BLaER1 treated with 17β-estradiol and CSF1 and Interleukin-3, amounts not matched to agents 10 nM and 100 nM (cell line): ENCODE results near the gene ZBTB18.

ENCODE experiments used
- H3K27ac ChIP-seq, 11 experiments: shearing (Covaris generic); formaldehyde crosslinking; 2 replicates each; pipeline ENCODE4 v1.8.1; 2022
- H3K27me3 ChIP-seq, 11 experiments: shearing (Covaris generic); formaldehyde crosslinking; 2 replicates each; pipeline ENCODE4 v1.8.1; 2022
- H3K36me3 ChIP-seq, 11 experiments: shearing (Covaris generic); formaldehyde crosslinking; 2 replicates each; pipeline ENCODE4 v1.8.1; 2022
- H3K4me1 ChIP-seq, 10 experiments: shearing (Covaris generic); formaldehyde crosslinking; 2 replicates each; pipeline ENCODE4 v1.8.1; 2022
- H3K4me2 ChIP-seq, 11 experiments: shearing (Covaris generic); formaldehyde crosslinking; 2 replicates each; pipeline ENCODE4 v1.8.1; 2022
- H3K4me3 ChIP-seq, 10 experiments: shearing (Covaris generic); formaldehyde crosslinking; 2 replicates each; pipeline ENCODE4 v1.8.1; 2022
- H3K9ac ChIP-seq, 11 experiments: shearing (Covaris generic); formaldehyde crosslinking; 2 replicates each; pipeline ENCODE4 v1.8.1; 2022
- H3K9me3 ChIP-seq, 11 experiments: shearing (Covaris generic); formaldehyde crosslinking; replicated peaks in 1 of 11; 2 replicates each; pipeline ENCODE4 v1.8.1; 2022
- H4K20me1 ChIP-seq, 11 experiments: shearing (Covaris generic); formaldehyde crosslinking; 2 replicates each; pipeline ENCODE4 v1.8.1; 2022
- Cebpa-rat ChIP-seq, 11 experiments: shearing (Covaris generic); IDR thresholded peaks; 2 replicates each; pipeline ENCODE4 v1.8.1; 2022

ZBTB18 gene

DNA sequence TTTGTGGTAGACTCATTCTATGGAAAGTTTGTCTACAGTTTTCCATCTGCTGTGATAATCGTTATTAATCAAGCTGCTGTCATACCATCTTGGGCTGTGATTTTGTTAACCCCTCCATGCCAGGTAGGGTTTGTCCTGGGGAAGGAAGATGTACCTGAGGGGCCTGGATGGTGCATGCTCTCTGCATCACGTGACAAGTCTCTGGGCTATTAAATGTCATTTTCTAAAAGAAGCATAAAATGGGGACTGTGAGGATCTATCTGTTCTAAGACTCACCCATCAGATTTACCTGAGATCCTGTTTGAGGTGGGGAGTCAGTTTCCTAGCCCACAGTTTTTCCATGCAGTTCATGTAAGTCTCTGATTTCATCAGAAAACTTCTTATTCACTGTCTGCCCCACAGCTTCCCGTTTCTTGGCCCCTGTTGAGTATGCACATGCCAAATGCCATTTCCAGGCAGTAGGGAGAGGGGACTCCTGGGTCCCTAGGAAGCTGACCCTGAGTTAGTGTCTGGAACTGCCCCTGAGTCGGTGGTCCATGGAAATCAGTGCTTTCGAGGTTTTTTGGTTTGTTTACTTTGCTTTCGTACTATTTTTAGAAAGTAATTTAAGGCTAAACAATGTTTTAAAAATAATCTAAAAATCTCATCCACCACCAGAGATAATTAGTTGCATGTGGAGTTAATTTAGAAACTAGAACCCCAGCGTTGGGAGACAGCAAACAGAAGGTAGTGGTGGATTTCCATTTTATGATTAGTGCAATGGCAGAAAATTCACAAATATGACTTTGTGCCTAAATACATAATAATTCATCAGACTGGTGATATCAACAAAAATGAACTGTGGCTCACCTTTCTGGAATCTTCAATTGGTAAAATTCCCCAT lies 46.7 kb downstream of the ZBTB18 start:
- Histone ChIP-seq H3K27ac (no peak overlapping the region), H3K4me3 (no peak overlapping the region), H3K4me2 (peak overlapping the region in 1 of 11 experiments; percentile 21; a peak in 1 of 22 replicates), H3K27me3 (no peaks in the 10 kb centered on the region), H3K4me1 (peaks cover 8 to 47% (median 28%) of the 10 kb centered on the region in 10 experiments; a peak in 17 of 20 replicates), H4K20me1 (no peaks in the 10 kb centered on the region), H3K36me3 (no peaks in the 10 kb centered on the region), H3K9me3 (peaks cover 0 to 8% (median 0%) of the 10 kb centered on the region in 11 experiments; a peak in 2 of 22 replicates), H3K9ac (no peak overlapping the region)
- no peak for TF ChIP-seq Cebpa-rat (IDR thresholded peaks at IDR 0.05)

DNA sequence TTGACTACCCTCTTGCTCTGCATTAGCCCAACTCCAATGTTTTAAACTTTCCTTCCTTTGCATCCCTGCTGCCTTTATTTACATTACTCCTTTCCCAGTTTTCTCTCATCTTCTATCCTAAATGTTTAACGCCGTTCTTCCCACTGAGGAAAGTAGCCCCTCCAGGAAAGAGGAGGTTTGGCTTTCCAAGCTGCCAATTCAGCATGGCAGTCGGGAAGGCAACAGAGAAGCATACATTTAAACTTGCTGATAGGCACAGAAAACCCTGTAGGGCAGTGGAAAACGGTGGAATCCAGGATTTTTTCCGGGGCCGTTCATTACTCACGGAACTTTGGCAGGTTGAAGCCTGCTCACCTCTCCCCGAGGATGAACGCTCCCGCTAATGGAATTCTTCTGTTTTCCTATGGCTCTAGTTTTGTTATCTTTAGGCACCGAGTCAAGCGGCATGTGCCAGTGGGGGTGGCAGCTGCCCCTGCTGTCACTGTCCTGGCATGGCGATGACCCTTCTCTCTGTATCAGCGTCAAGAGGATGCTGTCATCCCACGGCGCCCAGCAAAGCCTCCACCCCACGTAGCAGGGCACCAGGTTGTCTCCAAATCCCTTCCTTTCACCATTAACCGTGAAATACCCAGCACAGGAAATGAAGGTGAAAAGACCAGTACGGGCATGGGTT lies 48.3 kb downstream of the ZBTB18 start:
- Histone ChIP-seq H3K9ac (no peak overlapping the region), H3K4me1 (peaks cover 8 to 51% (median 32%) of the 10 kb centered on the region in 10 experiments; a peak in 17 of 20 replicates), H3K4me2 (peak overlapping the region in 4 of 11 experiments; percentile 13 to 71 (median 34); a peak in 5 of 22 replicates), H3K27ac (no peak overlapping the region), H3K4me3 (no peak overlapping the region), H3K27me3 (no peaks in the 10 kb centered on the region), H3K36me3 (no peaks in the 10 kb centered on the region), H4K20me1 (no peaks in the 10 kb centered on the region), H3K9me3 (peaks cover 0 to 8% (median 0%) of the 10 kb centered on the region in 11 experiments; a peak in 2 of 22 replicates)
- no peak for TF ChIP-seq Cebpa-rat (IDR thresholded peaks at IDR 0.05)

DNA sequence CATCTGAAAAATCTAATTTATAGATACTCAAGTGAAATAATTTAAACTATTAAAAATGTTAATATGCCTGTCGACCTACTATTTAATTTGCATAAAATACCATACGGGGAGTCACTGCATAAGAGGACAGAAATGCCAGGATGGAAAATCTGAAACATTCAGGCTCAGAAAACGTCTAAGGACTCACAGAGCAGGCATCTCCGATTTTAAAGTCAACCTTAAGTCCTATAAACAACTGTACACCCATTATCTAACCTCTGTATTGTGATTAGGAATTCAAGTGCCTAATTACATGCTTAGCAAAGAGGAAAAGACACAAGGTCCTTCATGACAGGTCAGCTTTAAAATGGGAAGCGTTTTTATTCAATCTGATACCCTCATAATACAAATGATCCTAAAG lies 49.2 kb downstream of the ZBTB18 start:
- Histone ChIP-seq H3K9ac (no peak overlapping the region), H3K27me3 (no peaks in the 10 kb centered on the region), H3K4me1 (peaks cover 8 to 53% (median 34%) of the 10 kb centered on the region in 10 experiments; a peak in 17 of 20 replicates), H3K4me2 (peak overlapping the region; percentile 2 to 82 (median 71); a peak in 20 of 22 replicates), H3K4me3 (no peak overlapping the region), H3K9me3 (peaks cover 0 to 8% (median 0%) of the 10 kb centered on the region in 11 experiments; a peak in 2 of 22 replicates), H3K27ac (no peak overlapping the region), H4K20me1 (no peaks in the 10 kb centered on the region), H3K36me3 (no peaks in the 10 kb centered on the region)
- TF ChIP-seq Cebpa-rat (IDR thresholded peaks at IDR 0.05) = no peak

DNA sequence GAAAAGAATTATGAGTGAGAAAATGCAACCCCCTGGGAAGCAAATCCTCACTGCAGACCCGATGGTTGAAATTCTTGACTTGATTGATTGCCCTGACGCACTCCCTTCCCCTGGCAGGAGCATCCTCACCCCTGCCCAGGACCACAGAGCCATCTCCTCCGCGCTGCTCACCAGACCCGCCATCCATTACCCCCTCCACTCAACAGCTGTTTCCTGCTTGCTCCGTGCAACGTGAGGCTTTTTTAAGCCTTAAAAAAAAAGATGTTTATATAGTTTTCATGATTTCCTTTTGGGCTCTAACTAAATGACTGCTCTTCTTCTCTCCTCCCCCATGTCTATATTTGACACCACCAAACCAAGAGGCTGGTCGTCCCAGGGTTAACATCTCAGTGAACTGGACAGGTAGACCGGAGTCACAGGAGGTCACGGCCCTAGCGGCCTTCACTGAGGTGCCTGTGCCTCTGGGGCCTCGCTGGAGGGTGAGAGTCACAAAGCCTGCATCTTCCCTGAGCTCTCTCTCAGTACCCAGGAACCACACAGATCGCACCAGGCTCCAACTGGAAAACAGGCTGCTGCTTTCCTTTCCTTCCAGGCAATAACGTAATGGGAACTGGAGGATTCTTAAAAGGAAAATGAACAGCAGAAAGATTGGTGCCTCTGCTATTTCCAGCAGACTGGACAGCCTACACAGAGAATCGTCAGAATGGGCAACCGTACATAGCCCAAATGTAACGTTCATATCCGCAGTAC lies 49.8 kb downstream of the ZBTB18 start:
- Histone ChIP-seq H3K36me3 (no peaks in the 10 kb centered on the region), H3K9me3 (peaks cover 0 to 8% (median 0%) of the 10 kb centered on the region in 11 experiments; a peak in 2 of 22 replicates), H3K4me2 (peak overlapping the region; percentile 2 to 82 (median 71); a peak in 21 of 22 replicates), H3K9ac (peak overlapping the region in 1 of 11 experiments; percentile 52; a peak in 1 of 22 replicates), H4K20me1 (no peaks in the 10 kb centered on the region), H3K27me3 (no peaks in the 10 kb centered on the region), H3K27ac (peak overlapping the region in 1 of 11 experiments; percentile 25; a peak in 4 of 22 replicates), H3K4me1 (peaks cover 8 to 53% (median 34%) of the 10 kb centered on the region in 10 experiments; a peak in 17 of 20 replicates), H3K4me3 (no peak overlapping the region)
- no peak for TF ChIP-seq Cebpa-rat (IDR thresholded peaks at IDR 0.05)

DNA sequence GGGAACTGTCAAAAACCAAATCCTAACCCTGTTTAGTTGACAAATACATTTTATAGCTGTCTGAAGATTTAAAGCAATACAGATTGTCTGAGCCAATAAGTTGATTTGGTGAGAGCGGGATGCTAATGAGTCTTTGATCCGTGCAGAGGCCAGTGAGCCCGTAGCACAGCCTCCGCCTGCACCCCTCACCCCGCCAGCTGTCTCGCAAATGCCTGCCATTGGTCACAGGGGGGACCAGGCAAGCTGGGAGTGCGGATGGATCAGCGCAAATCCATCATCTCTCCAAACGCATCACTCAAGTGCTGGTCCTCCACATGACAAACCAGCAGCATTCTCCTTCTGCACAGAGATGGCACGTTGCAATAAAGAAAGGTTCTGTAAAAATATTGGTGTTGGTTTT lies 51.0 kb downstream of the ZBTB18 start:
- Histone ChIP-seq H3K9me3 (peaks cover 0 to 8% (median 0%) of the 10 kb centered on the region in 11 experiments; a peak in 2 of 22 replicates), H3K4me3 (no peak overlapping the region), H3K27me3 (no peaks in the 10 kb centered on the region), H3K9ac (no peak overlapping the region), H3K36me3 (no peaks in the 10 kb centered on the region), H4K20me1 (no peaks in the 10 kb centered on the region), H3K27ac (no peak overlapping the region), H3K4me1 (peaks cover 8 to 49% (median 33%) of the 10 kb centered on the region in 10 experiments; a peak in 17 of 20 replicates), H3K4me2 (peak overlapping the region in 7 of 11 experiments; percentile 6 to 80 (median 57); a peak in 12 of 22 replicates)
- TF ChIP-seq Cebpa-rat (IDR thresholded peaks at IDR 0.05) = no peak

DNA sequence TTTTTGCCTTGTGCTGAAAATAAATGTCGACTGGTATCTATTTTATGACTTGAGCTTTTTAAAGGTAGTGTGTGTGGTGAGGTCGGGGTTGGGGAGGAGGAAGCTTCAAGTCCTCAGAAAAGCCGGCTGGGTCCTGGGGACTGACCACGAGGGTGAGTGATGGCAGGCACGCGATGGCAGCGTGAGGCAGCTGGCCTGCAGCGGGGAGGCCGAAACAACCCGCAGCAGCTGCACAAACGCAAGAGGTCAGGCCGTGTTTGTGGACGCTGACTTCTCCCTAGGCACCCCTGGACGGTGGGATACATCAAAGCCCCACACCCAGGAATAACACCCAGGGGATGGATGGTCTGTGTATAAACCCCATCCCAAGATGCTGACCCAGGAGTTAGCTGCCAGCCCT lies 51.4 kb downstream of the ZBTB18 start:
- H3K27ac ChIP-seq = no peak overlapping the region

DNA sequence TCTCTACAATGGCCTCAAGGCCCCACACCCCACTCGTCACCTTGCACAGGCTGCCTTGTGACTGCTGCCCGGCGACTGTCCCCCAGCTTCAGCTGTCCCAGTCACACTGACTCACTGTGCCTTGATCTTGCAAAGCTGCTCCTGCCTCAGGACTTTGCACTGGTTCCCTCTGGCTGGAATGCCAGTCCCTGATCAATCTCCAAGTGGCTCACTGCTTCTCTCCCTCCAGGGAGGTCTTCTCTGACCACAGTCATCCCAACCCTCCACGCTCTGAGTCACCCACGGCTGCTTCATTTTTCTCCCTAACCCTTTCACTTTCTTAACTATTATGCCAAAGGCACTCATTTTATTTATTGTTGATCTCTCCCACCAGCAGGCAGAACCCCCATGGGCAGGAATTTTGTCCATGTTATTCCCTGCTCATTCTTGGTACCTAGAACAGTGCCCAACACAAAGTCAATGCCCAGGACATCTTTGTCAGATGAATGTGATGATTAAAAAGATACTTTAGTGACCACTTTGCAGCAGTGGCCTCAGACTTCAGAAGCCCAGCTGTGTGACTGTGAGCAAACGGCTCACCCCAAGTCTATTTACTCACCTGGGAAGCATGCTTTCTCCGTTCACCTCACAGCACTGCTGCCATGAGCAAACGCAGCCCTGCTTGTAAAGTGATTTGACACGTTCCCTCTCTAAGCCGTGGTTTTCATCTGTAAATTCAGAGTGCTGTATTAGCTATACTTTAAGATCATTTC lies 53.4 kb downstream of the ZBTB18 start:
- peaks cover 0 to 2% (median 0%) of the 10 kb centered on the region in 11 experiments; a peak in 2 of 22 replicates for H3K9me3 ChIP-seq
- H3K4me3 ChIP-seq = no peak overlapping the region
- TF ChIP-seq Cebpa-rat (IDR thresholded peaks at IDR 0.05) = no peak
- no peaks in the 10 kb centered on the region for H3K27me3 ChIP-seq
- H3K4me2 ChIP-seq = no peak overlapping the region
- H3K36me3 ChIP-seq = no peaks in the 10 kb centered on the region
- H3K27ac ChIP-seq = no peak overlapping the region
- peaks cover 8 to 40% (median 29%) of the 10 kb centered on the region in 10 experiments; a peak in 17 of 20 replicates for H3K4me1 ChIP-seq
- no peak overlapping the region for H3K9ac ChIP-seq
- no peaks in the 10 kb centered on the region for H4K20me1 ChIP-seq

More for the DNA sequence above, 51.4 kb downstream of the ZBTB18 start:
- H4K20me1 ChIP-seq = no peaks in the 10 kb centered on the region
- no peak for TF ChIP-seq Cebpa-rat (IDR thresholded peaks at IDR 0.05)
- no peak overlapping the region for H3K9ac ChIP-seq
- H3K9me3 ChIP-seq = peaks cover 0 to 8% (median 0%) of the 10 kb centered on the region in 11 experiments; a peak in 2 of 22 replicates
- no peaks in the 10 kb centered on the region for H3K27me3 ChIP-seq
- H3K4me3 ChIP-seq = no peak overlapping the region
- H3K4me1 ChIP-seq = peaks cover 8 to 48% (median 33%) of the 10 kb centered on the region in 10 experiments; a peak in 17 of 20 replicates
- H3K4me2 ChIP-seq = peak overlapping the region in 8 of 11 experiments; percentile 6 to 80 (median 52); a peak in 13 of 22 replicates
- H3K36me3 ChIP-seq = no peaks in the 10 kb centered on the region

DNA sequence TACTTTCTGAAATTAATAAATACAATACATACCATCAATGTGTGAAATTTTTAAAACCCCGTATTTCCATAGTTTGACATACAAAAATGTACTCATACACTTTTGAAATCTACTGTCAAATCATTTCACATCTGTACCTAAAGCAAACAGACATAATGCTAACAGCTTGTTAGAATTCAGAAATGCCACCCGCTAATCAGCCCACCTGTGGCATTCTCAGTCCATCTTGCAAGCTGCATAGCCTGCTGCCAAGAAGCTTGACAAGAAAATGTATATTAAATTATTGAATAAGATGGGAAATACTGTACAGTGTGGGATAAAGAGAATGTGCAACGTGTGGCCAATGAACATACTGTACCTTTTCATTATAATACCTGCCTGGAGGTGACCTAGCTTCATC lies 55.1 kb downstream of the ZBTB18 start:
- no peak for TF ChIP-seq Cebpa-rat (IDR thresholded peaks at IDR 0.05)
- Histone ChIP-seq H3K27me3 (no peaks in the 10 kb centered on the region), H3K36me3 (no peaks in the 10 kb centered on the region), H4K20me1 (no peaks in the 10 kb centered on the region), H3K27ac (no peak overlapping the region), H3K9ac (no peak overlapping the region), H3K4me1 (peaks cover under 1 to 40% (median 32%) of the 10 kb centered on the region in 10 experiments; a peak in 18 of 20 replicates), H3K9me3 (no peaks in the 10 kb centered on the region), H3K4me2 (no peak overlapping the region), H3K4me3 (no peak overlapping the region)
